Erythroblast (primary cell): ENCODE data around the gene IARS2.
"Not testable (repeated sequence)": the region's sequence is repeated elsewhere in the genome, so short reads cannot be mapped to it uniquely, and the experiment has no call there.

Source experiments
- DNase-seq, 2 experiments: peaks; one replicate each; lab custom pipeline; 2025; lab: John Stamatoyannopoulos, UW
- GATA1 ChIP-seq: IDR thresholded peaks from 2 replicates; pipeline ENCODE4 v1.6.1; 2011; ENCODE audit warnings: low read depth, mild to moderate bottlenecking, control low read depth, low read length, moderate library complexity
- POLR2A ChIP-seq: IDR thresholded peaks from 2 replicates; pipeline ENCODE4 v1.6.1; 2011; ENCODE audit warnings: mild to moderate bottlenecking, low read length

IARS2 gene

DNA sequence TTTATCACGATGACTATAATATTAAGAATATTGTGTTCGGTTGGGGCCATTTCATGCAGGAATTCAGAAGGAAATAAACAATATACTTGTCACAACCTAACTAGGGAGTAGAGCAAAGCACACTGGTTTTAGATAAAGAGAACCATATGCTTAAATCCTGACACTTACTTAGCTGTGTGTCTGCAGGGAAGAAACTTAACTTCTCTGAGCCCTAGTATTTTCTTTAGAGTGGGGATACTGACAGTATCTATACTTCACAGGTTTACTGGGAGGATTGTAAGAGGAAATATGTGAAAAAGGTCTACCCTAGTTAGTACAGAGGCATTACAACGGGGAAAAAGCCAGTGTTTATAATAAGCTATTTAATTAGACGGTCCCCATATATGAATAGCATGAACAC is 72.9 kb downstream of the IARS2 start:
- TF ChIP-seq POLR2A (no peak), GATA1 (no peak)
- DNase-seq, result no peak

DNA sequence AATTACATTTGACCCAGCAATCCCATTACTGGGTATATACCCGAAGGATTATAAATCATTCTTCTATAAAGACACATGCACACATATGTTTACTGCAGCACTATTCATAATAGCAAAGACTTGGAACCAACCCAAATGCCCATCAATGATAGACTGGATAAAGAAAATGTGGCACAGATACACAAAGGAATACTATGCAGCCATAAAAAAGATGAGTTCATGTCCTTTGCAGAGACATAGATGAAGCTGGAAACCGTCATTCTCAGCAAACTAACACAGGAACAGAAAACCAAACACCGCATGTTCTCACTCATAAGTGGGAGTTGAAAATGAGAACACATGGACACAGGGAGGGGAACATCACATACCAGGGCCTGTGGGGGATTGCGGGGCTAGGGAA is 76.0 kb downstream of the IARS2 start:
- not testable (repeated sequence) for DNase-seq

DNA sequence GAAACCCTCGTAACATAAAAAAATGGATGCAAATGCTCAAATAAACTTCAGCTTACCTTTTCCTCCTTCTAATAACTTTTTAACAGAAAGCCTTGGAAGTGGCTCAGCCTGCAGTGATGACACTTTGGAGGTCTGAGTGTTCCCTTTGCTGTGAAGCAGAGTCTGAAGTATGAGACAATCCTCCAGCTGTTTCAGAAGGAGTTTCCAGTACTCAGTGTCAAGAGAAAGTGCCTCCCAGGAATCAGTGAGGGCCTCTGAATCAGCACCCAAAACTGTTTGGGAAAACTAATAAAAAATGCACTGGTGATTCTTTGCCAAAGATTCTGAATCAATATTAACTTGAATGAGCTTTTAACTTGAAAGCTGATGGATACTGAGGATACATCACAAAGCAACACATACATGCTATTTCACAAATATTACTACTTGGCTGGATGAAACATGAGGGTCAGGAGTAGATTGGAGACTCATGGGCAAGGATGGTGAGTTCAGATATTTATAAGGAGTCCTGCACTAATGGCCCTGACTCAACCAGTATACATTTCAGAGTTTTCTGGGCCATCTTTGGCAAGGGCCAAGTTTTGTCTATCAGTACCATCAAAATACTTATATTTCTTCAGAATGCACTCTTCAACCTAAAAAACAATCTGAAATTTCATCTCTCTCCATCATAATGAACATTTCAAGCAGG is 77.0 kb downstream of the IARS2 start:
- no peak for DNase-seq

DNA sequence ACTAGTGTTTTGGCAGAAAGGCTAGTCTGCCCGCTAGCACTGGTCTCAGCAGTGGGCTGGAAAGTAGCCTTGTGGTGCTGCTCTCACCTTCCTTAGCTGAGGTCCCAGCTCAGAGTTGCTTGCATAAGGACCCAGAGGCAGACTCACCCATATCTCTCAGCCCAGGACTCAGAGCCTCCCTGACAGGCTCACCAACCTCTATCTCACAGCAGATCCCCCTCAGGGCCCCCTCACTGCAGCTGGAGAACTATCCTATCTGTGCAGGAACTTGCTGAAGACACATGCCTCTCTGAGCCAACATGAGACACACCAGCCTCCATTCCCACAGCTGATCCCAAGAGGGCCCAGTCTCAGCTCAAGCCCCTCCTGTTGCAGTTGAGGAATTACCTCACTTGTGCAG is 82.6 kb downstream of the IARS2 start:
- TF ChIP-seq POLR2A (no peak), GATA1 (no peak)
- DNase-seq, result peak; percentile 83 to 94

More for the DNA sequence above, 77.0 kb downstream of the IARS2 start:
- no peak for TF ChIP-seq POLR2A
- TF ChIP-seq GATA1, result no peak

DNA sequence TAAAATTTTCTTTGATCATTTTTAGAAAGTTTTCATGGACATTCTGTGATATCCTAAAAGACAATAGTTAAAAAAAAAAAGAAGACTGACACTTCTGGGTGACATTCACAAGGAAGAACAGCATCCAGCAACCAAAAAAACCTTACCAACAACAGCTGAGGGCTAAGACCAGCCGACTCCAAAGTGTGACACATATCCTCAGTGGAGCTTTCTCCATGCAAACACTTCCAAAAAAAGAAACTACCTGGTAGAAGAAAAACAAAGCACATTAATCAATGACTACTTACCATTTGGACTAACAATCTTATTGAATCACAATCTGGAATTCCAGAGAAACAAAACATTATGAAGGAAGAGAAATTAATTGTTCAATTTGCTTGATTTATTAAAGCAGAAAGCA is 88.2 kb downstream of the IARS2 start:
- DNase-seq, result no peak

DNA sequence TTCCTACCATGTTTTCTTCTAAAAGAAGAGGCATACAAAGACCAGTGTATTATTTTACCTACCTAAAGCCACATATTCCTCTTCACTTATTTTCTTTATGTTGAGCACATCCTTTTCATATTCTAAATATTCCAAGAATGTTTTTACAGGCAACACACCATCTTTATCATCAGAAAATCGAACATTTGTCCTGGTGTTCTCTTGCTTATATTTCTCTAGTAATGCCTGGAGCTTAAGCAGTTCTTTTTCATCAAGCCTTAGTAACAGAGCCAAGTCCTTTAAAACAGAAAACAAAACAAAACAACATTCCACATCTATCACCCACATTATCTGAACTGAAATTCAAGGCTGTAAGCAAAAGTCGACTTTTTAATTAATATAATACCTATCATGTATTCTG is 88.7 kb downstream of the IARS2 start:
- no peak for DNase-seq
- TF ChIP-seq POLR2A (no peak), GATA1 (no peak)

More for the DNA sequence above, 88.2 kb downstream of the IARS2 start:
- TF ChIP-seq POLR2A (no peak), GATA1 (no peak)

DNA sequence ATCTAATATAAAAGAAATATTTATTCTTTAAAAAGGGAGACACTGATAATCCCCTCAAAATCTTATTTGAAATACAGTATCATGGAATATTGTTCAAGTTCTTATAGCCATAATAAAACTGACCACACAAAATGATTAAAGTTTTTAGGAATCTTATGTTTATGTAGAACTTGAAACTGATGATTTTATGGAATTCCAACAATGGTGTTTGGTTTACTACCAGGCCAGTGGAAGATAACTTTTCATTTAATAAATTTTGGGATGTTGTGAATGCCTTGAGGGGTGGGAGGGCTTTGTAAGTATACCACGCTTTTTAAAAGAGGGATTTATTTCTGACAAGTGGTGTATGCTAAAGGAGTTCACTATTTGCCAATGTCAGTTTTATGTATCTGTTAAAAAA is 90.6 kb downstream of the IARS2 start:
- no peak for TF ChIP-seq GATA1
- no peak for TF ChIP-seq POLR2A

DNA sequence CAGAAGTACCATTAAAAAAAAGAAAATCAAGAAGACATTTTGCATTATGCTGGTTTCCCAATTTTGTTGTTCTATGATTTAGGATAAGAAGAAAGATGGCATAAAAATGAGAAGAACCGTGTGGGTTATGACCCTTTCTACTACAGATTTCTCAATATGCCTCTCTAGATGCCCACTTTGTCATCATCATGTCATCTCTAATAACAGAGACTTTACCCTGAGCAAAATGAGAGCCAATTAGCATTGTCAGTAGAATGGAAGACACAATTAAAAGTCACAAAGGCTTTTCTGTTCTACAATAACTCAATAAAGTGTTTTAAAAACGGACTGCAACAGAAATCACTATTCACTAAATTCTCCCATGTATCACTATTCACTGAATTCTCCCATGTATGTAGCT is 92.8 kb downstream of the IARS2 start:
- DNase-seq, result no peak
- TF ChIP-seq POLR2A, result no peak
- TF ChIP-seq GATA1, result no peak

More for the DNA sequence above, 90.6 kb downstream of the IARS2 start:
- no peak for DNase-seq

DNA sequence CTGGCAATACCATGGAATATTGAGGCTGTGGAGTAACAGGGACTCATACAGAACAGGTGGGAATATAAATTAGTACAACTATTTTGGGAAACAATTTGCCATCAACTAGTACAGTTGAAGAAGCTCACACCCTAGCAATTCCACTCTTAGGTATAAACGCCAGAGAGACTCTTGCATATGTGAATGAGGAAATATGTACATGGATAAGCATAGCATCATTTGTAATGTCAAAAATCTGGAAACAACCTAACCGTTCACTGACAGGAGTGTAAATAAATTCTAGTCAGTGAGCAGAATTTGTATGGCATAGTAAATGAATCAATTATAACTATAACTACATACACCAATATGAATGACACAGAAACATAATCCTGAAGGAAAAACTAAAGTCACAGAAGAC is 94.6 kb downstream of the IARS2 start:
- DNase-seq, result no peak
- no peak for TF ChIP-seq POLR2A
- no peak for TF ChIP-seq GATA1

DNA sequence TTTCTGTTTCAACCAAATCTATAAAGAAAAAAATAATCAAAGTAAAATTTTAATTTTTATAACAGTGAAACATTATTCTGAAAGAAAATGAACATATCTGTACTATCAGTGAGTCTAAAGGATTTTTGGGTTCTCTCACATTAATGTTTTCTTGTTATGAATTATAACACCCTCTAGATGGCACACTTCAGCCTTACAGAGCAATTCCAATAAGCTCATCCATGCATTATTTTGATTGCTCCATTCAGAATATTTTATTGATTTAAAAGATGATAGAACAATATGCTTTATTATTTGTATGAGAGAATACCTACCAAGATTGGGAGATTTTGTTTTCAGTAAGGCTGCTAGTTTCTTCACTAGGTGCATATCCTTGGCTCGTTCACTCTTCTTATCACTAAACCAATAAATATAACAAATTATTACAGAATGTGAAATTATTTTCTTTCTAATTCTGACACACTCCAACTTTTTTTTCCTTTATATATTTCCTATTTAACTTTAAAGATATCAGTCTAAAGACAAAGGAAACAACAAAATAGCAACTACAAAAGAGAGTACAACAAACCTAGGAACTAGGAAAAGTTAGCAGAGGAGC is 95.9 kb downstream of the IARS2 start:
- DNase-seq, result peak; percentile 37 to 48
- TF ChIP-seq GATA1 (no peak), POLR2A (no peak)

DNA sequence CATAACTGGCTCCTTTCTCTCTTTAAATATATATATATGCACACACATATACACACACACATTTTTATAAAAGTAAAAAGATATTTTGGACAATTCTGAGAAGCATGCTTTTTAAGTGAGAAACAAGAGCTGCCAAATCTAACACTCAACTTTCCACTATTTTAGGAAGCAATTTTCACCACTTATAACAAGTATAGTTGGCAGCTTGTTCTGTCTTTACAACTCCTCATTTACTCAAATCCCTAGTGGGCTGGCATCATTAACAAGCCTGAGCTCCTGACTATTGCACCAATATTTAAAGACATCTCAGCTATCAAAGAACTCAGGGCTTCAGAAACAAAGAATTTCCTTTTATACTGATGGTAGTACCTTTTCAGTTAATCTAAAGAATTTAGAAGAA is 101.8 kb downstream of the IARS2 start:
- no peak for DNase-seq
- TF ChIP-seq GATA1 (no peak), POLR2A (no peak)
